HCT116 (cell line): ENCODE results near the gene SAT1. TPM values are rescaled to one million over a fixed set of nuclear protein-coding genes. Genes with fewer than 3 reads are reported as not detected.

ENCODE experiments used
- ATAC-seq: fragments of 200-7000 bp; cut with Tn5 transposase; 2 replicates; pipeline ENCODE4 v1.9.1; 2020; ENCODE audit warnings: mild to moderate bottlenecking, moderate library complexity
- BruUV-seq: library from RNA; stranded (reverse); fragments of 400-500 nt; replicated peaks from 2 replicates; lab custom pipeline; 2021; lab: Mats Ljungman, UMichigan
- CTCF ChIA-PET: fragments of 300-600 bp; sonication (Branson Sonifier 250); formaldehyde crosslinking; loops from one replicate; lab custom pipeline; 2021; ENCODE audit warnings: antibody characterized with exemption; lab: Charles Lee
- POLR2A ChIA-PET: fragments of 300-600, 350-600 bp; sonication (Branson Sonifier 250); formaldehyde crosslinking; loops from one replicate; lab custom pipeline; 2021; ENCODE audit warnings: antibody characterized with exemption; lab: Charles Lee
- RAD21 ChIA-PET, 2 experiments: fragments of 300-600 bp; sonication (Branson Sonifier 250); formaldehyde crosslinking; loops; one replicate each; lab custom pipeline; 2023; ENCODE audit warnings: low total read pairs in 2 of 2; ENCODE audit not compliant: uncharacterized antibody in 2 of 2, unreplicated experiment in 2 of 2, low non-redundant PET in 1 of 2; lab: Charles Lee
- DNase-seq: peaks from one replicate; pipeline ENCODE4 v3.0.0-alpha.2; 2010; ENCODE audit warnings: low read depth, low spot score
- H2AFZ ChIP-seq: fragments of 200-600 bp; shearing (Covaris generic), sonication (generic); 2 replicates; pipeline ENCODE4 v1.6.1; 2017; ENCODE audit warnings: low read depth, mixed run types, mixed read lengths, antibody characterized with exemption, low read length; ENCODE audit not compliant: poor library complexity, severe bottlenecking
- H3K27ac ChIP-seq: 2 replicates; pipeline ENCODE4 v1.5.1; 2012; ENCODE audit warnings: low read depth, low read length
- H3K27me3 ChIP-seq: fragments of 200-600 bp; sonication (generic); 2 replicates; pipeline ENCODE4 v1.6.1; 2016; ENCODE audit warnings: mixed run types, low read length, mixed read lengths; ENCODE audit not compliant: insufficient read depth
- H3K36me3 ChIP-seq, 2 experiments: fragments of 200-500 bp in 1 of 2; fragments of 200-600 bp in 1 of 2; sonication (Bioruptor generic) in 1 of 2; sonication (generic) in 1 of 2; 2 replicates each; pipeline versions ENCODE4 v1.5.1 to v1.6.1; 2014 to 2016; ENCODE audit warnings: low read length in 2 of 2, inconsistent platforms in 1 of 2, mixed read lengths in 1 of 2, mixed run types in 1 of 2; ENCODE audit not compliant: insufficient read depth in 2 of 2, control insufficient read depth in 1 of 2
- H3K4me1 ChIP-seq, 2 experiments: fragments of 200-600 bp in 1 of 2; sonication (generic) in 1 of 2; 2 replicates each; pipeline versions ENCODE4 v1.5.1 to v1.6.1; 2012 to 2017; ENCODE audit warnings: low read length in 2 of 2, inconsistent platforms in 1 of 2, mild to moderate bottlenecking in 1 of 2, mixed read lengths in 1 of 2, mixed run types in 1 of 2, moderate library complexity in 1 of 2; ENCODE audit not compliant: insufficient read depth in 2 of 2, control insufficient read depth in 1 of 2
- H3K4me2 ChIP-seq: fragments of 200-600 bp; sonication (generic); 2 replicates; pipeline ENCODE4 v1.6.1; 2017; ENCODE audit warnings: mixed run types, low read length, mixed read lengths
- H3K4me3 ChIP-seq, 2 experiments: fragments of 200-600 bp in 1 of 2; sonication (generic) in 1 of 2; replicated peaks in 1 of 2; 2 replicates each; pipeline ENCODE4 v1.5.1; 2011 to 2016; ENCODE audit warnings: low read length in 2 of 2, control low read depth in 1 of 2, low read depth in 1 of 2, mild to moderate bottlenecking in 1 of 2, mixed read lengths in 1 of 2, mixed run types in 1 of 2
- H3K79me2 ChIP-seq: fragments of 200-600 bp; sonication (generic); 2 replicates; pipeline ENCODE4 v1.6.1; 2017; ENCODE audit warnings: mild to moderate bottlenecking, mixed run types, low read length, moderate library complexity, mixed read lengths; ENCODE audit not compliant: insufficient read depth
- H3K9ac ChIP-seq: fragments of 200-600 bp; sonication (generic); 2 replicates; pipeline ENCODE4 v1.6.1; 2016; ENCODE audit warnings: low read length, mixed read lengths
- H3K9me2 ChIP-seq: fragments of 200-600 bp; sonication (generic), shearing (Covaris generic); 2 replicates; pipeline ENCODE4 v1.6.1; 2017; ENCODE audit warnings: mixed run types, mild to moderate bottlenecking, moderate library complexity; ENCODE audit not compliant: insufficient read depth
- H3K9me3 ChIP-seq, 2 experiments: fragments of 200-500 bp in 1 of 2; fragments of 200-600 bp in 1 of 2; sonication (Bioruptor generic) in 1 of 2; sonication (generic) in 1 of 2; 2 replicates each; pipeline ENCODE4 v1.6.1; 2014 to 2017; ENCODE audit warnings: low read length in 2 of 2, mixed read lengths in 2 of 2, inconsistent platforms in 1 of 2, low read depth in 1 of 2, mild to moderate bottlenecking in 1 of 2, mixed run types in 1 of 2, moderate library complexity in 1 of 2; ENCODE audit not compliant: control insufficient read depth in 1 of 2, insufficient read depth in 1 of 2
- H4K20me1 ChIP-seq: fragments of 200-600 bp; sonication (generic), shearing (Covaris generic); 2 replicates; pipeline ENCODE4 v1.6.1; 2017; ENCODE audit warnings: mixed run types, mild to moderate bottlenecking, moderate library complexity; ENCODE audit not compliant: insufficient read depth
- EGR1 ChIP-seq: IDR thresholded peaks from 2 replicates; pipeline ENCODE4 v1.6.1; 2012; ENCODE audit warnings: low read depth
- ELF1 ChIP-seq: IDR thresholded peaks from 2 replicates; pipeline ENCODE4 v1.6.1; 2012; ENCODE audit warnings: low read depth, borderline replicate concordance
- POLR2A ChIP-seq: IDR thresholded peaks from 2 replicates; pipeline ENCODE4 v1.7.0; 2011; ENCODE audit warnings: borderline replicate concordance; ENCODE audit not compliant: insufficient read depth, insufficient read length; ENCODE audit errors: extremely low read depth
- POLR2AphosphoS5 ChIP-seq: IDR thresholded peaks from 2 replicates; pipeline ENCODE4 v1.6.1; 2011; ENCODE audit warnings: mild to moderate bottlenecking, low read depth, low read length, moderate library complexity
- intact Hi-C: fragments of 100-400 bp; cut with micrococcal nuclease; formaldehyde crosslinking; loops from 2 replicates; pipeline ENCODE4 v1.10.0; 2022
- total RNA-seq: library from RNA; stranded (reverse); gene quantifications from one replicate; pipeline ENCODE4 v1.2.1, GENCODE V29; 2021; ENCODE audit not compliant: unreplicated experiment

SAT1 gene
- total RNA-seq, 1 experiment from 2014 or later = 821 TPM

DNA sequence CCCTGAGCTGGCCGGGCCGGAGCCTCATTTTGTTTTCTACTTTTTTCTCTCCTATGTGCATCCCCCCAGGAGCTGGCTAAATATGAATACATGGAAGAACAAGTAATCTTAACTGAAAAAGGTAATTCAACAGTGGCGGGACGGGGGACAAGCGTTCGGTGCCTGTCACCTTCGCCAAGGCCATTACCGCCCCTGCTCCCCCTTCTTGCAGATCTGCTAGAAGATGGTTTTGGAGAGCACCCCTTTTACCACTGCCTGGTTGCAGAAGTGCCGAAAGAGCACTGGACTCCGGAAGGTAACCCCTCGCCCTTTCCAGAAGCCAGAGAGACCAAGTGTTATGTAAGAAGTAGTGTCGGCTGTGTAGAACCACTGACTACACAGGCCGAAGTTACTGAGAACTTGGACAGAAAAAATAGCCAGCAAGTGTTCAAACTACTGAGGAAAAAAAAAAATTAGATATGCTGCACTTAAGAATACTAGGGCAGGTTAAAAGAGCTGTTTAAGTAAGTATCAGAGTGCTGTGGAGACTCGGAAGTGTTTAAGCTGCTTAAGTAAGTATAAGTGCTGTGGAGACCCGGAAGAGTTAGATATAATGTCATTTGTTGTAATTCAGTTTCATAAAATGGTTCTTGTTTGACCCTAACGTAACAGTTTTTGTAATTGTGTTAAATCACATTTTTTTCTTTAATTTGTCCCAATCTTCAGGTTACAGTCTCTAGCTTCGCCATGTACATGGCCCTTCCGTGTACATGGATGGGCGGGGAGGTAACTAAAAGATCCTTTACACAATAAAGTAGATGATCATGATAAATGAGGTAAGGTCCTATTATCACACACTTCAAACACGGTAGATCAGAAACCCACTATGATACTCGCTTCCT, 856 bp downstream of the SAT1 start:
- peaks cover 7 to 17% of the 10 kb centered on the region in 2 experiments for H3K36me3 ChIP-seq
- ChIA-PET POLR2A (interaction anchor here (0.7 to 7.7 kb wide), 16 partner anchors 9 to 185 kb away, joined by 3 to 75 read pairs (median 6); partner anchors contain the start of gene ACOT9), CTCF (interaction anchor here (0.6 to 3.2 kb wide), 2 partner anchors 27 to 118 kb away, joined by 3 to 36 read pairs; no protein-coding TSS in a partner anchor), RAD21 (interaction anchor here (0.6 to 1.4 kb wide), 2 partner anchors 106 to 118 kb away, joined by 4 to 5 read pairs; no protein-coding TSS in a partner anchor)
- no peaks in the 10 kb centered on the region for H3K9me2 ChIP-seq
- intact Hi-C loops = loop anchor here (2.0 kb wide), 1 partner anchor 89 kb away; no protein-coding TSS in a partner anchor
- peak overlapping the region; percentile 72 to 74 for H3K4me3 ChIP-seq
- H2AFZ ChIP-seq = no peak overlapping the region
- H4K20me1 ChIP-seq = 0 out of 2 replicates have a peak, but pooled peaks cover 6% of the 10 kb centered on the region
- peak overlapping the region; percentile 86 for H3K4me2 ChIP-seq
- H3K4me1 ChIP-seq = peaks cover 30 to 65% of the 10 kb centered on the region in 2 experiments
- TSS peak; percentile 59 for BruUV-seq
- no peaks in the 10 kb centered on the region for H3K27me3 ChIP-seq
- ATAC-seq (no peak), DNase-seq (no peak)
- H3K9ac ChIP-seq = peak overlapping the region; percentile 84
- H3K79me2 ChIP-seq = peaks cover 18% of the 10 kb centered on the region
- no peaks in the 10 kb centered on the region for H3K9me3 ChIP-seq
- TF ChIP-seq POLR2A (no peak), ELF1 (no peak), POLR2AphosphoS5 (0 out of 2 replicates have a peak, but pooled peaks have one; percentile 20)
- peak overlapping the region; percentile 78 for H3K27ac ChIP-seq

DNA sequence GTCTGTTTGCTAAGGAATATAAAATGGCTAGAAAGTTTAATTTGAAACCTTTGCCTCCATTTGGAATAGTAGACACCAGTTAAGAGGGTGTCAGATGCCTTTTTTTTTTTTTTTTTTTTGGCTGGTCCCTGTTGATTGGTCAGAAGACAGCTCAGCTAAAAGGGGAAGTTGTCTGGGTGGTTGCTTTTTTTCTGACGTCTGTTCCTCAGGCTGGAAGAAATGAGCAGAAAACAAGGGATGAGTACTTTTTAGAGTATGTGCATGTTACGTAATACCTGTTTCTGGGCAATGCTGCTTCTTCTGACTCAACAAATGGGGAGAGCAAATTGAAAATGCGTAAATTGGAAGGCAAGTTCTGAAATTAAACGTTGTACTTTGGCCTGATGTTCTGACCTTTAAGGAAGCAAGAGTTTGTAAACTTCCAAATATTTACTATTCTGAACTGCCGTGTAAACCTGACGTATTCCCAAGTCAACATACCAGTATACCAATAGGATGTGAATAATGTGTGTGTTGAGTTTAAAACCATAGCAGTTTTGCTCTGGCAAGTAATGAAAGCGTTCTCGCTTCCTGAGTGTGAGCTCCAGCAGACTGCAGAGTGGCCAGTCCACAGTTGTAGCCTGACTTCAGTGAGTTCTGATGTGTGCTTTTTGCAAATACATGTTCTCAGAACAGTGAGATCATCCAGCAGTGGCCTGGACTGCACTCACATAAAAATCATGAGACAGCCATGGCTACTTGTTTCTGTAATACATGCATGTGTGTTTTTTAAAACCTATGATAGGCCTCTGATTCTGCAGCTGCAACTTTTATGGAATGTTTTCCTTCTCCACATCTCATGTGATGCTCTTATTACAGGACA, 1.7 kb downstream of the SAT1 start:
- CTCF ChIA-PET = interaction anchor here (2.9 kb wide), 1 partner anchor 117 kb away, joined by 14 read pairs; no protein-coding TSS in a partner anchor
- H3K27ac ChIP-seq = peak overlapping the region; percentile 78

More for the DNA sequence above, 1.7 kb downstream of the SAT1 start:
- Histone ChIP-seq H3K79me2 (peaks cover 18% of the 10 kb centered on the region), H2AFZ (no peak overlapping the region), H3K36me3 (peaks cover 7 to 17% of the 10 kb centered on the region in 2 experiments), H3K4me3 (peak overlapping the region; percentile 72 to 74), H3K27me3 (no peaks in the 10 kb centered on the region), H3K9me2 (no peaks in the 10 kb centered on the region), H3K4me1 (peaks cover 26 to 58% of the 10 kb centered on the region in 2 experiments), H3K9me3 (no peaks in the 10 kb centered on the region), H3K4me2 (peak overlapping the region; percentile 86), H4K20me1 (0 out of 2 replicates have a peak, but pooled peaks cover 6% of the 10 kb centered on the region), H3K9ac (peak overlapping the region; percentile 84)
- ATAC-seq = no peak
- ChIA-PET POLR2A (interaction anchor here (0.6 to 7.7 kb wide), 6 partner anchors 8 to 117 kb away, joined by 3 to 75 read pairs (median 9); no protein-coding TSS in a partner anchor), RAD21 (no interaction called here)
- intact Hi-C loops = no loop called here
- no peak for DNase-seq
- no TSS peak for BruUV-seq
- peak; percentile 33 for TF ChIP-seq POLR2AphosphoS5
- no peak for TF ChIP-seq EGR1
